Left ventricle myocardium inferior (tissue), 1 donor: ENCODE measurements around the gene PTPN11. TPM values are rescaled to one million over a fixed set of nuclear protein-coding genes. Genes with fewer than 3 reads are reported as not detected.
"Not testable (repeated sequence)": the region's sequence is repeated elsewhere in the genome, so short reads cannot be mapped to it uniquely, and the experiment has no call there.

Source experiments
- DNase-seq: peaks from one replicate; pipeline ENCODE4 v3.0.0-alpha.2; 2020
- H3K27ac ChIP-seq: fragments of 200-600 bp; replicated peaks from 2 replicates; pipeline ENCODE4 v1.8.0; 2021
- H3K27me3 ChIP-seq: fragments of 200-600 bp; 2 replicates; pipeline ENCODE4 v1.8.0; 2021; ENCODE audit warnings: low read depth
- H3K36me3 ChIP-seq: fragments of 200-600 bp; 2 replicates; pipeline ENCODE4 v1.8.0; 2021
- H3K4me1 ChIP-seq: fragments of 200-600 bp; 2 replicates; pipeline ENCODE4 v1.8.0; 2021
- H3K4me3 ChIP-seq: fragments of 200-600 bp; 2 replicates; pipeline ENCODE4 v1.8.0; 2021; ENCODE audit warnings: mild to moderate bottlenecking, moderate library complexity
- H3K9me3 ChIP-seq: fragments of 200-600 bp; replicated peaks from 2 replicates; pipeline ENCODE4 v1.8.0; 2021
- CTCF ChIP-seq: fragments of 200-600 bp; IDR thresholded peaks from 2 replicates; pipeline ENCODE4 v1.8.0; 2021; ENCODE audit warnings: antibody characterized with exemption, mild to moderate bottlenecking, borderline replicate concordance
- intact Hi-C: fragments of 100-400 bp; cut with micrococcal nuclease; formaldehyde crosslinking; loops from one replicate; pipeline ENCODE4 v1.11.0; 2022
- total RNA-seq: library from RNA; stranded (reverse); fragmentation: NEBNext Ultra II Directional; extraction: Animal tissue kit (Norgen Biotek cat#: 25700); gene quantifications from one replicate; pipeline ENCODE4 v1.2.1, GENCODE V29; 2021
- donor health status: DM: no; HTN: yes; CAD: no; lungs with severe emphysema.

PTPN11 gene
- total RNA-seq, 1 donor from 2014 or later, result 139 TPM

DNA sequence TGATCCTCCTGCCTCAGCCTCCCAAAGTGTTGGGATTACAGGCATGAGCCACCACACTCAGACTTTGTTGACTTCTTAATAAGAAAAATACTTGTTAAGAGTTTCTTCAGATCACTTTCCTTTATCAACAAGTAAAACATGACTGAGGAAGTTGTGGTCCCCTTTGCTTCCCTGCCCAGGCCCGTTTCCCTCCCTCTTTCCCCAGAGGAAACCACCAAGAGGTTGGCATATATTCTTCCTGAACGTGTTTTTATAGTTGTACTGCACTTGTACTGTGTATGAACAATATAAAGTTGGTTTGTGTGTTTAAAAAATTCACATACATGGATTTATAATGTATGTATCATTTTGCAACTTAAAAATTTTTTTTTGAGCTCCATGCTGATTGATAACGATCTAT lies 28.4 kb downstream of the PTPN11 start:
- Histone ChIP-seq H3K4me3 (no peak overlapping the region), H3K9me3 (no peaks in the 10 kb centered on the region), H3K36me3 (peaks cover 50% of the 10 kb centered on the region), H3K27ac (no peak overlapping the region), H3K27me3 (no peaks in the 10 kb centered on the region), H3K4me1 (peaks cover 4% of the 10 kb centered on the region)
- intact Hi-C loops, result no loop called here
- TF ChIP-seq CTCF, result no peak
- no peak for DNase-seq

GRCh38 chr12:112448165-112448564 lies 29.4 kb downstream of the PTPN11 start:
- H3K9me3 ChIP-seq, H3K4me1 ChIP-seq, H3K4me3 ChIP-seq, H3K27me3 ChIP-seq, H3K27ac ChIP-seq, DNase-seq, intact Hi-C loops: not testable (repeated sequence)
- peaks cover 58% of the 10 kb centered on the region for H3K36me3 ChIP-seq

DNA sequence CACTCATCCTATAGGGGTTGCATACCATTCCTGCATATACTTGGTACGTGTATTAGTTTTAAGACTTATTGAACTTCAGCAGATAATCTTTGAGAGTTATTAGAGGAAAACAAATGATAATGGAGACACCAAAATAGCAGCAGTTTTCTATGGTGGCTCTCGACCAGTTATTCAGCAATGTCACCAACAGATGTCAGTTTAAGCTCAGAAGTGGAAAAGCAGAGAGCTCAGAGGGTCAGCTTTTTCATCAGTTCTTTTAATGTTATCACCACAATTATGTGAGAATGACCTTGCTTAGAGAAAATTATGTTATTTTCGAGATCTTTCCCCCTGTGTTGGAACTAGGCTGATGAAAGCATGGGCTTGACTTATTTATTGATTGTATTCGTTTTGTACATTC lies 32.0 kb downstream of the PTPN11 start:
- no peak for TF ChIP-seq CTCF
- H3K4me3 ChIP-seq, result no peak overlapping the region
- H3K9me3 ChIP-seq, result no peaks in the 10 kb centered on the region

GRCh38 chr12:112456029-112456428 lies 37.3 kb downstream of the PTPN11 start:
- DNase-seq, result no peak
- peaks cover 83% of the 10 kb centered on the region for H3K36me3 ChIP-seq
- intact Hi-C loops, result no loop called here
- no peaks in the 10 kb centered on the region for H3K9me3 ChIP-seq
- no peak overlapping the region for H3K4me3 ChIP-seq
- no peaks in the 10 kb centered on the region for H3K27me3 ChIP-seq
- H3K4me1 ChIP-seq, result no peaks in the 10 kb centered on the region
- H3K27ac ChIP-seq, result no peak overlapping the region
- no peak for TF ChIP-seq CTCF

More for the DNA sequence above, 32.0 kb downstream of the PTPN11 start:
- Histone ChIP-seq H3K27me3 (no peaks in the 10 kb centered on the region), H3K27ac (no peak overlapping the region), H3K4me1 (peaks cover 4% of the 10 kb centered on the region), H3K36me3 (peaks cover 84% of the 10 kb centered on the region)
- no peak for DNase-seq
- intact Hi-C loops, result no loop called here

GRCh38 chr12:112457142-112457541 lies 38.4 kb downstream of the PTPN11 start:
- not testable (repeated sequence) for H3K4me3 ChIP-seq, H3K27ac ChIP-seq

DNA sequence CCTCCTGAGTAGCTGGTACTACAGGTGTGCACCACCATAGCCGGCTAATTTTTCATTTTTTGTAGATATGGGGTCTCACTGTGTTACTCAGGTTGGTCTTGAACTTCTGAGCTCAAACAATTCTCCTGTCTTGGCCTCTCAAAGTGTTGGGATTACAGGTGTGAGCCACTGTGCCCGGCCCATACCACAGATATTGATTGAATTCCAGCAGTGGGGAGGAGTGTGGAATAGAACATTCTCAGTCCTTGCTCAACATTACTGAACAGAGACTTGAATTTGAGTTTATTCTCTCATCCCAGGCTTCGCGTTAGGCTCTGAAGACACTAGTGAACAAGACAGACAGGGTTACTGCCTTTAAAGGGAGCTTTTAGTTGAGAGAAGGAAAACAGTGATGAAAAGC lies 39.6 kb downstream of the PTPN11 start:
- Histone ChIP-seq H3K9me3 (no peaks in the 10 kb centered on the region), H3K4me3 (no peak overlapping the region), H3K27me3 (no peaks in the 10 kb centered on the region), H3K27ac (no peak overlapping the region), H3K36me3 (peaks cover 66% of the 10 kb centered on the region), H3K4me1 (no peaks in the 10 kb centered on the region)
- DNase-seq, result no peak
- intact Hi-C loops, result no loop called here
- no peak for TF ChIP-seq CTCF

More at GRCh38 chr12:112457142-112457541, 38.4 kb downstream of the PTPN11 start:
- H3K4me1 ChIP-seq, H3K9me3 ChIP-seq, intact Hi-C loops, DNase-seq, H3K27me3 ChIP-seq: not testable (repeated sequence)
- H3K36me3 ChIP-seq, result peaks cover 74% of the 10 kb centered on the region

DNA sequence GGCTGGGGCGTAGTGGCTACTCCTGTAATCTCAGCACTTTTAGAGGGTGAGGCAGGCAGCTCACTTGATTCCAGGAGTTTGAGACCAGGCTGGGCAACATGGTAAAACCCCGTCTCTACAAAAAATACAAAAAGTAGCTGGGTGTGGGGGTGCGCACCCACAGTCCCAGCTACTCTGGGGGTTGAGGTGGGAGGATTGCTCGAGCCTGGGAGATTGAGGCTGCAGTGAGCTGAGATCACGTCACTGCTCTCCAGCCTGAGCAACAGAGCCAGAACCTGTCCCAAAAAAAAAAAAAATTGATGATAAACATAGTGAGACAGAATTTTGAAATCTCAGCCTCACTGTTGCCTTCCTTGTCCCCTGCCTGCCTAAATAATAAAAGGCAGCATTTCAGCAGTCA lies 40.0 kb downstream of the PTPN11 start:
- intact Hi-C loops, result no loop called here
- H3K27me3 ChIP-seq, result no peaks in the 10 kb centered on the region
- no peaks in the 10 kb centered on the region for H3K4me1 ChIP-seq
- no peak for TF ChIP-seq CTCF
- DNase-seq, result no peak
- no peaks in the 10 kb centered on the region for H3K9me3 ChIP-seq
- H3K36me3 ChIP-seq, result peaks cover 64% of the 10 kb centered on the region
- no peak overlapping the region for H3K4me3 ChIP-seq
- H3K27ac ChIP-seq, result no peak overlapping the region
